VCaP (cell line): Measurements from ENCODE around the gene ELAVL4.

Experiments
- H3K27ac ChIP-seq: fragments of 450-650 bp; 2 replicates; pipeline ENCODE4 v1.5.1; 2017
- CTCF ChIP-seq: fragments of 450-650 bp; conservative IDR thresholded peaks from 2 replicates; pipeline ENCODE4 v1.5.1; 2017; ENCODE audit warnings: mild to moderate bottlenecking, moderate library complexity

Gene ELAVL4

GRCh38 chr1:50108497-50109059, at the start of gene ELAVL4:
Gene ELAVL4, plus strand, starts transcription at chr1:50108920. Its CDS starts 270 bp downstream, at chr1:50109190.
- H3K27ac ChIP-seq: no peak within 1 kb of the TSS; the same call in 1 of the 2 replicates
- no peak for TF ChIP-seq CTCF

- H3K27ac ChIP-seq: no peak overlapping the region
- no peak for TF ChIP-seq CTCF
These were observed 48.4 kb upstream of the ELAVL4 start for GRCh38 chr1:50060279-50060678.

GRCh38 chr1:50066806-50067205, 41.9 kb upstream of the ELAVL4 start:
- TF ChIP-seq CTCF: no peak
- H3K27ac ChIP-seq: no peak overlapping the region

GRCh38 chr1:50074931-50075330, 33.8 kb upstream of the ELAVL4 start:
- TF ChIP-seq CTCF: no peak
- no peak overlapping the region for H3K27ac ChIP-seq

DNA sequence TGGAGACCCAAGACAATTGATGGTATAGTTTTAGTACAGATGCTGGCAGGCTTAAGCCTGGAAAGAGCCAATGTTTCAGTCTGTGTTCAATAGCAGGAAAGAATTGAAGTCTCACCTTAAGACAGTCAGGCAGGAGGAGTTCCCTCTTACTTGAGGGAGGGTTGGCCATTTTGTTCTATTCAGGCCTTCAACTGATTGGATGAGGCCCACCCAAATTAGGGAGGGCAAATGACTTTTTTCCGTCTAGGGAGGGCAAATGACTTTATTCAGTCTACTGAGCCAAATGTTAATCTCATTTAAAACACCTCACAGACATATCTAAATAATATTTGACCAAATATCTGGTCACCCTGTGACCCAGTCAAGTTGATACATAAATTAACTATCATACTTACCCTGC, 31.4 kb upstream of the ELAVL4 start:
- H3K27ac ChIP-seq: no peak overlapping the region
- TF ChIP-seq CTCF: no peak

- no peak overlapping the region for H3K27ac ChIP-seq
- TF ChIP-seq CTCF: peak; percentile 81
These were observed 27.7 kb upstream of the ELAVL4 start for GRCh38 chr1:50080904-50081586.

- H3K27ac ChIP-seq: no peak overlapping the region
- no peak for TF ChIP-seq CTCF
These were observed 24.3 kb upstream of the ELAVL4 start for GRCh38 chr1:50084389-50084788.
